Nephron progenitor cell (in vitro differentiated cells): Measurements from ENCODE around the gene P4HB.
A peak's percentile ranks its signal among the peaks of the same experiment; 100 is the strongest.

ENCODE experiments used
- DNase-seq: peaks from one replicate; pipeline ENCODE4 v3.0.0; 2021
- H3K27ac Mint-ChIP-seq: 2 replicates; pipeline ENCODE4 v1.8.0; 2021; ENCODE audit warnings: mild to moderate bottlenecking, moderate library complexity, mixed read lengths
- H3K27me3 Mint-ChIP-seq: 2 replicates; pipeline ENCODE4 v1.8.0; 2021; ENCODE audit warnings: mild to moderate bottlenecking, low read depth, mixed read lengths; ENCODE audit not compliant: poor library complexity
- H3K36me3 Mint-ChIP-seq: 2 replicates; pipeline ENCODE4 v1.8.0; 2021; ENCODE audit warnings: low read depth, mixed read lengths
- H3K4me1 Mint-ChIP-seq: 2 replicates; pipeline ENCODE4 v1.8.0; 2021; ENCODE audit warnings: mixed read lengths
- H3K4me3 Mint-ChIP-seq: 2 replicates; pipeline ENCODE4 v1.8.0; 2021; ENCODE audit warnings: mild to moderate bottlenecking, moderate library complexity, mixed read lengths
- H3K9me3 Mint-ChIP-seq: 2 replicates; pipeline ENCODE4 v1.8.0; 2021; ENCODE audit warnings: mild to moderate bottlenecking, moderate library complexity, mixed read lengths
- CTCF ChIP-seq: fragments of 200-600 bp; sonication (generic); IDR thresholded peaks from 2 replicates; pipeline ENCODE4 v1.5.0; 2021; ENCODE audit warnings: antibody characterized with exemption

P4HB gene

GRCh38 chr17:81823820-81824550 is 36.4 kb downstream of the P4HB start:
- no peak overlapping the region for H3K27ac Mint-ChIP-seq
- peaks cover 19% of the 10 kb centered on the region for H3K4me1 Mint-ChIP-seq
- no peaks in the 10 kb centered on the region for H3K36me3 Mint-ChIP-seq

GRCh38 chr17:81822996-81823819 is 37.1 kb downstream of the P4HB start:
- Mint-ChIP-seq H3K27ac (no peak overlapping the region), H3K27me3 (no peaks in the 10 kb centered on the region), H3K4me3 (no peak overlapping the region), H3K9me3 (no peaks in the 10 kb centered on the region), H3K4me1 (peaks cover 13% of the 10 kb centered on the region), H3K36me3 (no peaks in the 10 kb centered on the region)
- no peak for TF ChIP-seq CTCF
- no peak for DNase-seq

More at GRCh38 chr17:81823820-81824550, 36.4 kb downstream of the P4HB start:
- no peak overlapping the region for H3K4me3 Mint-ChIP-seq
- no peaks in the 10 kb centered on the region for H3K27me3 Mint-ChIP-seq
- DNase-seq: no peak
- TF ChIP-seq CTCF: no peak
- no peaks in the 10 kb centered on the region for H3K9me3 Mint-ChIP-seq

DNA sequence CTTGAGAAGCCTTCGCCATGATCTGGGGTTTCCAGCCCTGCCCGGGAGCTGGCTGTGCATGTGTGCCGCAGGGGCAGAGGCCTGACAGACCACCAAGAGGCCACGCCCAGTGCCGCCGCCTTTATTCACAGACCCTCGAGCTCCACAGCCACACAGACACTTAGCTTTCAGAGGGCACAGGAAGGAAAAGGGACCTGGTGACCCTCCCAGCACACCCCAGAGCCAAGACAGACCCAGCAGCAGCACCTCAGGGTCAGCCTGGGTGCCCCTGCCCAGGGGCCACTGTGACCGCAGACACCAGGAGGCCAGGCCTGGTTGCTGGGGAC is 38.1 kb downstream of the P4HB start:
- Mint-ChIP-seq H3K4me3 (no peak overlapping the region), H3K36me3 (no peaks in the 10 kb centered on the region), H3K27ac (no peak overlapping the region), H3K4me1 (peaks cover 20% of the 10 kb centered on the region), H3K27me3 (peaks cover 4% of the 10 kb centered on the region), H3K9me3 (no peaks in the 10 kb centered on the region)
- no peak for DNase-seq
- TF ChIP-seq CTCF: no peak

DNA sequence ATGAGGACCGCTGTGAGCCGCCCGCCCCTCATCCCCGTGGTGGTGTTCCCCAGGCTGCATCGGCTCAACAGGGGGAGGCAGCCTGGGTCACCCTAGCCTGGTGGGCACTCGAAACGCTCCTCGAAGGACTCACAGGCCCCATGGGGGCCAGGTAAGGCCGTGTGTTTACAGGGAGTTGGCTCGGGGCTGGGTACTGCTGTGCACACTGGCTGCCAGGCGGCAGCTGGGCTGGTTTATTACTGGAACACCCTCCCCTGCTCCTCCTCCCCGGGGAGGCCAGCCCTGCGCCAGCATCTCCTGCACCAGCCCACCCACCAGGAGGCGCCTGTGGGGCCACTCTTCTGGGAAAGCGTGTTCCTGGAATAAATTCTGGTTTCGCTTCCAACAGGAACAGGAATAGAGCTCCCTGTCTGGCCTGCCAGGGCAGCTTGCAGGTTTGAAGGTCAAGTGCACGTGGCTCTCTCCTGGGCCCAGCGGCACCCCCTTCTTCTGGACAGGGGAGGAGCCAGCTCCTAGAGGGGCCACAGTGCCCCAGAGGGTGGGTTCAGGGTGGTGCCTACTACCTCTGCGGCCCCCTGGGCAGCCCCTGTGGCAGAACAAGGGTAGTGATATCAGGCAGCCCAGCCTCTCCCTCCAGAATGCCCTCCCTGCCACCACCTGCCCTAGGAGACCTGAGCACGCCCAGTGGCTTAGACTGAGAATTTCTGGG is 38.6 kb downstream of the P4HB start:
- Mint-ChIP-seq H3K27me3 (peaks cover 5% of the 10 kb centered on the region), H3K27ac (no peak overlapping the region), H3K36me3 (no peaks in the 10 kb centered on the region), H3K4me3 (no peak overlapping the region), H3K9me3 (no peaks in the 10 kb centered on the region), H3K4me1 (peaks cover 20% of the 10 kb centered on the region)
- peak; percentile 56 for DNase-seq
- TF ChIP-seq CTCF: peak; percentile 25

DNA sequence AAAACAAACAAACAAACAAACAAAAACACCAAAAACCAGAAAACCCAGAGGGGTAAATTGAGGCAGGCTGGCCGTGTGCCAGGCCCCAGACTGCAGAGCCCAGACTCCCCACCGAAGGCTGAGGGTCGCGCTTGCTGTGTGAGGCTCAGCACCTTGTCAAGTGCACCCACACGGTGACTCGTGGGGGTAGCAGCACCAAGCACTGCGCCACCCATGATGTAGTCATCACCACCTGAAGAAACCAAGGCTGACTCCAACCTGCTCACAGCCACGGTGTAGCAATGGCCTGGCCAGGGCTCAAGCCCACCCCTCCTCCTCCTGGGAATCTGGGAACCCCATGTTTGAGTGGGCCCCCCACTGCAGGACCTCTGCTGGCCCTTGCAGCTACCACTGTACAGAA is 39.2 kb downstream of the P4HB start:
- no peak for DNase-seq
- H3K9me3 Mint-ChIP-seq: no peaks in the 10 kb centered on the region
- no peak overlapping the region for H3K27ac Mint-ChIP-seq
- no peak for TF ChIP-seq CTCF
- no peaks in the 10 kb centered on the region for H3K36me3 Mint-ChIP-seq
- H3K4me1 Mint-ChIP-seq: peaks cover 18% of the 10 kb centered on the region
- no peak overlapping the region for H3K4me3 Mint-ChIP-seq
- H3K27me3 Mint-ChIP-seq: peaks cover 10% of the 10 kb centered on the region
